Measurements from ENCODE around the gene S100A12.
"Not testable (repeated sequence)": the region's sequence is repeated elsewhere in the genome, so short reads cannot be mapped to it uniquely, and the experiment has no call there.

Gene S100A12

GRCh38 chr1:153375511-153375910 is at the start of gene S100A12:
S100A12 (minus strand) TSS chr1:153375621; CDS start chr1:153374592, 1,029 bp downstream.
- FAIRE-seq, result no peak

GRCh38 chr1:153422450-153423068 is 47.1 kb upstream of the S100A12 start:
- FAIRE-seq, result no peak

DNA sequence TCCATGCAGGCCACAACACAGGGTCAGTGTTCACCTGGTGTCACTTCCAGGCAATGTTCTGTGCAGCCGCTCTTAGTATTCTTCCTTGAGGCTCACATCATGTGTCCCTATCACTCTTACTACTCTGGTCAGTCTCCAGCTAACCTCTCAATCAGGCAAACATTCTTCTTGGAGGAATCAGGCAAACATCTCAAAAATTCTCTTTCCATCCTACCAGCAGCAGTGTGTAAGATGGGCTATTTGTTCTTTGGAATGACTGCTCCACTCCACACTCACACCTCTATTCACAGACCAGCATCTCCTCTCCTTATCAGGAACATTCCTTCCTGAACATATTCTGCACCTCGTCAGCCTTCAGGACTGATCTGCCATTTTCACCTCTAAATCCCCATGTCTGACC is 44.9 kb upstream of the S100A12 start:
- FAIRE-seq, result no peak

- FAIRE-seq, result not testable (repeated sequence)
Measured at GRCh38 chr1:153419436-153419793, 44.0 kb upstream of the S100A12 start.

DNA sequence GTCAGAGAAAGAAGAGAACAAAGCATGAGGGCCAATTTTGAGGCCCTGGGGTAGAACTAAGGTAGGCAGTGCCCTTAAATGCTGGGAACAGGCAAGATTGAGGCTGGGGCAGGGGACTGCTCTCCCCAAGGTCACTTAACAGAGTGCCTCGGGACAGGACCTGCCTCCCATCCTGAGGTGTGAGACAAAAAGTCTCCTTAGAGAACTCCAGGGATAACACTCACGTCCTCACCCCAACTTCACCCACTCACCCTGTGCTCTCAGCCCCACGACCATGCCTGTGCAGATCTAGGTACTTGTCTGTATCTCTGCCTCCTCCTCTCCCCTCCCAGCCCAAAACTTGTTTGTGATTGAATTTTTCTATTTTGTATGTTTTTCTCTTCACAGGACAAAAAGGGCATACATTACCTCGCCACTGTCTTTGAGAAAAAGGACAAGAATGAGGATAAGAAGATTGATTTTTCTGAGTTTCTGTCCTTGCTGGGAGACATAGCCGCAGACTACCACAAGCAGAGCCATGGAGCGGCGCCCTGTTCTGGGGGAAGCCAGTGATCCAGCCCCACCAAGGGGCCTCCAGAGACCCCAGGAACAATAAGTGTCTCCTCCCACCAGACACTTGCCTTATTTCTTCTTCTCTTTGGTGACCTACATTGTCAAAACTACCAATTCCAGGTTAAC is 43.5 kb upstream of the S100A12 start:
- not testable (repeated sequence) for FAIRE-seq

DNA sequence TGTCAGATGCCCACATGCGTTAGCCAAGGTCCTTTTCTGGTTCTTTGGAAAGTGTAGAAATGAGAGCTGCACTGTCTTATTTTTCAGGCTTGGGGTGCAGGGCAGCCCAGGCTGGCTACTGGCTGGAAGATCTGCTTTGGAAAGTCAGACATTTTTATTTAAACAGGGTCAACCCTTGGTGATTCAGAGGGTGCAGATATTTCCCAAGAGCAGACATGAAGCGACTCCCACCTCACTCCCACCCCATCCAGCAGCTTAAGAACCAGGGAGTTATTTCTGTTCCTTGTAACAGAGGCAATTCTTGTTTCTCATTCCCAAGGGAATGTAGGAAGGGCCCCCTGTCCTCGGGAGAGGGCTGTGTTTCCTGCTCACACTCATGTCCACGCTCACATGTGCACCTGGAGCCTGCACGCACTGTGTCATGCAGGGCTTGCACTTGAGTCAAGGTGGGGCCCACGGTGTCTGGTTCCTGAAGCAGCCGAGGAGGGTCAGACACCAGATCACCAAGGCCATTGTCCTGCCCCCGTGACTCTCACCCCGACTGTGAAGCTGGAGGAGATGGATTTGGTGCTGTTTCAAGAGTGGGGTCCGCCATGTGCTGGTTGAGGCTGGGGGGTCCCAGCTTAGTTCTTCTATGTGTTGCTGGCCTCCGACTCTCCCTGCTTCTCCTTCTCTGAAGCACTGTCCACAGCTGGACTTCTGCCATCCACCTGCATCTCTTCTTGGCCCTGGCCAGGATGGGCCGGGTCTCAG is 41.9 kb upstream of the S100A12 start:
- no peak for FAIRE-seq

DNA sequence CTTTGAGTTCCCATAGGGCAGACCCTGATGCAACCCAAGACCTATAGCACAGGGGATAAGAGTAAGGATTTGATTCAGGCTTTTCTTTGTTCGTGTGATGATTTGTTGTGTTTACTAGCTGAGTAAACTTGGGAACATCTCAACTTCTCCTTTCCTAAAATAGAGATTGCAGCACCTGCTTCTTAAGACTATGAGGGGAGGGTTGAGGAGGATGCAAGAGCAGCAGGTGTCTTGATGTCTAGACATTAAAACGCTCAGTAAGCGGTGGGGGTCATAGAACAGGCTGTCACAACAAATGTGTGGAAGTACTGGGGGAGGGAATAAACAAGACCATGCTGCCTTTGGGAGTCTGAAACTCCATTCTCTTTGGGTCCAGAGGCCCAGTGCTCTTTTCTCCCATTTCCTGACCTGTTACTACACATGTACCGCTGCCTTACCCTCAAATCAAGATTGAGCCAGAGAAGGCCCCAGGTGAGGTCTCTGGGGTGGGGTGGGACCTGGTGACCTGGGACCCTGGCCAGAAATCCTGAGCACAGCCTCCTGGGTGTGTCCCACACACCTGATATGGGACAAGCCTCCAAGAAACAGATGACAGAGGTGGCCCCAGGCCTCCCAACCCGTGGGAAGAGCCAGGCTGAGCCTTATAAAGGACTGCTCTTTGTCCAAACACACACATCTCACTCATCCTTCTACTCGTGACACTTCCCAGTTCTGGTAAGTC is 40.6 kb upstream of the S100A12 start, which contains the start of gene S100A7A:
Gene S100A7A (plus strand): TSS at position 671 of the 721 bp plus-strand sequence. CDS start 1,563 bp downstream, outside the sequence.
- FAIRE-seq, result no peak

DNA sequence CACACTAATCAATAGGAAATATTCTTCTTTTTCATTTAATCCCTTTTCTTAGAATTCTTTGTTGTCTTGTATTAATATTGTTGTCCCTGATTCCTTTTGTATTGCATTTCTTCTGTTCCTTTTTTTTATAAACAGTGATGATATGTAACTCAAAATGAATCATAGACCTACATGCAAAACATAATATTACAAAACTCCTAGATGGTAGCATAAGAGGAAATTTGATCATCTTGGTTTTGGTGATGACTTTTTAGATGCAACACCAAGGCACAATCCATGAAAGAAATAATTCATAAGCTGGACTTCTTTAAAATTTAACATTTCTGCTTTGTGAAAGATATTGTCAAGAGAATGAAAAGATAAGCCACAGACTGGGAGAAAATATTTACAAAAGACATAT is 38.5 kb upstream of the S100A12 start:
- FAIRE-seq, result not testable (repeated sequence)

GRCh38 chr1:153407274-153407673 is 31.9 kb upstream of the S100A12 start:
- FAIRE-seq, result not testable (repeated sequence)

DNA sequence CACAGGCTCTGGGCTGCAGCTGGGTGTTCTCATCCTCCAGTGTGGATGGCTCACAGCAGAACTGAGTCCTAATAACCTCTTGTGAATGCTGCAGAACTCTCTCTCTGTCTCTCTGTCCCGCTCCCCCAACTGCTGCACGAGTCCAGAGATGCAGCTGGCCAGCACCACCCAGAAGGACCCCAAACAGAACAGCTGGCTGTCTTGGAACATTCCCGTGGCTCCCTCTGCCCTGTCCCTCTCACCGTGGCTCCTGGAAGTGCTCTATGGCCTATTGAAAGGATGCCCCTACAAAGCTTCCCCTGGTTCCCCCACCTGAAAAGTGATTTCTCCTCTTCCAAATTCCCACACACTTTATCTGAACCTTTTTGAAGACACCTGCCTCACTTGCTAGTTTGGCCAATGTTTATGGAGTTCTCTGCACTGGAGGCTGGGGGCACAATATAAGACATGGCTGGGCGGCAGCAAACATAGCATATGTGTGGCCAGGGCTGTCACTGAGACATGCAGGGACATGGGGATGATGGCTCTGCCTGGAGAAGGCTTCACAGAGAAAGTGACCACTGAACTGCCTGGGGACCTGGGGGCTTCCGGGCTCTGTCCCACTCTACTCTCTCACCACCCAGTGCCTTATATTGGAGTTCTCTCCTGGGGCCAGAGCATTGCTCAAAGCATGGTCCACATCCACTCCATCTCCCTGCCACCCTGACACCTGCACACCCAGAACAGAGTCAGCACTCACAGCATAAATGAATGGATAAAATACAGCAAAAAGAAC is 30.6 kb upstream of the S100A12 start:
- FAIRE-seq, result not testable (repeated sequence)

DNA sequence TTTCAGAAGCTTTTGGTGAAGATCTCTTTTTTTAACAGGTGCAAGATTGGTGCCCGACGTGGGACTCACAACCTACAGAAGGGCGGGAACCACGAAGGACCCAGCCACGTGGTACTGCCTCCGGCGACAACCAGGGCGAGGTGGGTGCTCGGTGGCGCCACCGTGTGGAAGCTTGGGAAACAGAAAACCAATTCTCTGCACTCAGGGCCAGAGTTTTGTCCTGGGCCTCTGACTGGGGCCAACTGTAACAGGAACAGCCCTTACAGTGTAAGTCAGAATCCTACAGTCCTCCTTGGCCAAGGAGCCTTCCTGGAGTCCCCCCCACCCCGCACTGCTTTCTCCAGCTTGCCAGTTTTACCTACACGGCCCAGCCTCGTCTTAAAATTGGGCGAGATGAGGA is 29.3 kb upstream of the S100A12 start:
- FAIRE-seq, result no peak

GRCh38 chr1:153404086-153404635 is 28.7 kb upstream of the S100A12 start:
- no peak for FAIRE-seq

DNA sequence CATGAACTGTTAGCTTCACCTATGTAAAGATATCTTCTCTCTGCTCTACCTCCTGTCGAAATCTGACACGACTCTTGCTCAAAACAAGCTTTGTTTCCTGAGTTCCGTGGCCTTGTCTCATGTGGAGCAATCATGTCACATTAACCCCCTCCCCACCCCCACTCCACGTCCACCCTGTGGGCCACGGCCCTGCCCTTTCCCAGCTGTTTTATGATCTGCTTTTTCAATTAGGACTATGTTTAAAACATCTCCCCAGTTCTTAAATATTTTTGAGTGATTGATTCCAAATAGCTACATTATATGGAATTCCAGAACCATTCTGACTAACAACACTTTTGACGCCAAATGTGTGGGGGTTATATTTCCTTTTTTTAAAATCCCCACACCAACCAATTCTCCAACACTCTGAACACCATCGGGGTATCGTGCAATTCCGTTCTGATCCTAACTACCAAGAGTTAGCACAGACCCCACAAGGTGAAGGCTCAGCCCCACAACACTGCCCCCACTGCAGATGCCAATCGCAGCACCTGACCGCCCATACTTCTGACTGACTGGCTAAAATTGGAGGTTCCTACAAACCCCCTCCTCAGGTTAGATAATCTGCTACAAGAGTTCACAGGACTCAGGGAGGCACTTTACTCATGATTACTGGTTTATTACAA is 28.1 kb upstream of the S100A12 start:
- no peak for FAIRE-seq

- FAIRE-seq, result no peak
Measured at GRCh38 chr1:153402226-153402625, 26.8 kb upstream of the S100A12 start.

GRCh38 chr1:153401461-153401860 is 26.0 kb upstream of the S100A12 start:
- FAIRE-seq, result no peak

DNA sequence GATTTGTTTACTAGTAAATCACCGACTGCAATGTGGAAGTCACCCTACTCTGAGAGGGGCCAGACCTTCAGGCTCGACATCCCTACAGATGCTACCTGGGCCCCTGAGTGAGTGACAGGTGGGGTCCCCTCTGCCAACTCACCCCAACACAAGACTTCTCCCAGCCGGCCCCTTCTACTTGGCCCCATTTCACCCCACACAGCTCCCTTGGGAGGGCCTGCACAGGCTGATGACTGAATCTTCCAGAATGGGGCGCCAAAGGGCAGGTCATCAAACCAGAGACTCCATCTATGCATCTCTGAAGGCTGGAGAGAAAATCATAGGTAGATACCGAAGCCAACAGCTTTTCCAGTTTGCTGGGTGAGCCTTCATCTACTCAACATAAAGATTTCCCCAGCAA is 24.8 kb upstream of the S100A12 start:
- no peak for FAIRE-seq

DNA sequence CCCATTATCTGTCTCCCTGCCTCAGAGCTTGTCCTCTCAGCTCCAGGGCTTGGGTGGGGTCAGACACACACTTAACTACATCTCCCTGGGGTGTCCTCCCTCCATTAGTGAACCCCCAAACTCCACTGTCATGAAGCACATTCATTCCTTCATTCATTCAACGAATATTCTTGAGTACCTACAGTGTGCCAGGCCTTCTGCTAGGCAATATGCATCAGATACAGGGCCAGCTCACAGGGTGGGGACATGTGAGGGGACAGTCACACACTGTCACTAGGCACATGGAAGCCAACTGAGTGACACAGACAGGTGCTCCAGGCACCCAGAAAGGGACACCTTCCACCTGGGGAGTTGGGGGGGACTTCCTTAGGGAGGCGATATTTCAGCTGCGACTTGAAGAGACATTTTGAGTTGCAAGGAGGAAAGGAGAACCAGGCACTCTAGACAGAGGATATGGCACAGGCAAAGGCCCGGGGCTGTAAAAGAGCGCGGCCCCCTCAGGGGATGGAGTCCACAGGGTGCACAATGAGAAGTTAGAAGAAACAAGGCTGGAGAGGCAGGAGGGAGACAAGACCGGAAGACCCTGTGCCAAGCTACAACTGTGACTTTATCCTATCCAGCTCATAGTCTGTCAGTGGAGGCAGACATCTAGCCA is 24.1 kb upstream of the S100A12 start:
- FAIRE-seq, result no peak

GRCh38 chr1:153397924-153398651 is 22.7 kb upstream of the S100A12 start:
- FAIRE-seq, result no peak

DNA sequence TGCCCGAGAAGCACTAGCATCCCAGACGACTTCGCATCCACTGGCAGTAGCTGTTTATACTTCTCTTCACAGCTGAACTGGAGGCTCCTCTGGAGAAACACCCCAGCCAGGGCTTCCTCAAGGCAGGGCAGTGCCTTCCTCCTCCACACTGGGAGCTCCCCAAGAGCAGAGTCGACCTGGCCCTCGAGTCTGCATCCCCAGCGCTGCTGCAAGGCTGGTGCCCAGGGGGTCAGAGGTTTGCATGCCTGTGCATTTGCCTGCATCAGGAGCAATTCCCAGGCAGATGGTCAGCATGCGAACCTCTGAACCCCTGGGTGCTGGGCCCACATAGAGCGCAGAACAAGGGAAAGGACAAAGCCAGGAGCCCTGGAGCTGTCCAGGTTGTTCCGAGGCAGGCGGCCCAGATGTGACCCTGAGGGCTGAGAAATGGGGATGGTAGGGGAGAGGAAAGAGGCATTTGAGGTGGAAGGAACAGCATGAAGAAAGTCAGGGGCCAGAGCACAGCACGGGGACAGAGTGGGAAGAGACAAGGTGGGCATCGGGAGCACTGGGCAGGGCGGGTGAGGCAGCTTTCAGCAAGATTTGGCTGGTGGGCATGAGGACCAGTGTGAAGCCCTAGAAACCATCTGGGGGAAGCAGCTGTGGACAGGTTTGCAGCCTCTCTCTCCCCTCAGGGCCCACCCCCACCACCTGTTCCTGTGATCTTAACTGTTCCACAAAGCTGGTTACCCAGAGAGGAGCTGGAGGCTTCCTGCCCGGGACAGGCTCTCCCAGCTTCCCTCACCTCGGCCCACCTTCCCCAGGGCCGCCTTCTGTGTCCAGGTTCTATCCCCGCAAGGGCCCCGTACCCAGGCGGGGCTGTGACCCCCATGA is 21.9 kb upstream of the S100A12 start:
- FAIRE-seq, result no peak
